Measurements from ENCODE around the gene PHLDB2. TPM values are rescaled to one million over a fixed set of nuclear protein-coding genes. Genes with fewer than 3 reads are reported as not detected.

The PHLDB2 gene
- total and polyA plus RNA-seq, 10 of the 15 experiments (the other 5 are each of a cell fraction or from before 2014, with no cell fraction given): 0.03 to 0.67 (median 0.40) TPM

DNA sequence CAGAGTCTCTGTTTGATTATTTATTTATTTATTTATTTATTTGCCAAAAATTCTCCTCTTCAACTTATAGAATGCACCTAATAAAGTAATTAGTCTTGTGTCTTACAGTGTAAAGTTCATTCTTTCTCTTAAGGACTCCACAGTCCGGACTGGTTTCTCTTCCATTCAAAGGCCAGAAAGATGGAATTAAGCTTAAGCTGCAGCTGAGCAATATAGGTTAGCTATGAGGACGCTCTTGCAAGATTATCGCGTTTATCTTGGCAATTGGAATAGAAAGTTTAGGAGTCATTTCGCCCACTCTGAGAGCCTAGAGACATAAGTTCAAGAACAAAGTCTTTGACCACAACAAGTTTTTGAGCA, 154.7 kb downstream of the PHLDB2 start:
- intact Hi-C loops (cut with micrococcal nuclease; ENCODE audit: unreplicated experiment) (loop anchor here (1.0 kb wide), 3 partner anchors 24 to 296 kb away; no protein-coding TSS in a partner anchor), in situ Hi-C loops (cut with MboI) (no loop called here)
- peak overlapping the region; percentile 79 for H2AFZ ChIP-seq (ENCODE audit: control insufficient read depth, low read depth, low read length)
- no peak overlapping the region for H3K4me2 ChIP-seq (ENCODE audit: control insufficient read depth, insufficient read depth)
- no peak overlapping the region for H3K4me3 ChIP-seq
- FAIRE-seq (no peak), ATAC-seq (peak; percentile 52), DNase-seq (ENCODE audit: low read depth, low spot score) (no peak)
- ChIA-PET CTCF (interaction anchor here (0.6 to 10.9 kb wide), 66 partner anchors 10 to 569 kb away, joined by 3 to 467 read pairs (median 5); partner anchors contain the start of genes ABHD10, PHLDB2, TAGLN3 and TMPRSS7), POLR2A (interaction anchor here (0.6 to 2.5 kb wide), 4 partner anchors 10 to 35 kb away, joined by 3 to 9 read pairs (median 8); partner anchors contain the start of gene ABHD10), SMC1A (ENCODE audit: uncharacterized antibody, unreplicated experiment) (interaction anchor here (0.7 to 15.1 kb wide), 45 partner anchors 10 to 436 kb away, joined by 3 to 417 read pairs (median 4); partner anchors contain the start of genes ABHD10, TAGLN3 and TMPRSS7), RAD21 (ENCODE audit: unreplicated experiment) (interaction anchor here (0.7 to 6.0 kb wide), 40 partner anchors 10 to 346 kb away, joined by 3 to 158 read pairs (median 4); partner anchors contain the start of genes ABHD10, PHLDB2 and TAGLN3)
- H3K27ac ChIP-seq (ENCODE audit: control insufficient read depth, insufficient read depth): no peak overlapping the region
- H4K20me1 ChIP-seq (ENCODE audit: control insufficient read depth, insufficient read depth): no peaks in the 10 kb centered on the region
- TF ChIP-seq, protein P1, sequence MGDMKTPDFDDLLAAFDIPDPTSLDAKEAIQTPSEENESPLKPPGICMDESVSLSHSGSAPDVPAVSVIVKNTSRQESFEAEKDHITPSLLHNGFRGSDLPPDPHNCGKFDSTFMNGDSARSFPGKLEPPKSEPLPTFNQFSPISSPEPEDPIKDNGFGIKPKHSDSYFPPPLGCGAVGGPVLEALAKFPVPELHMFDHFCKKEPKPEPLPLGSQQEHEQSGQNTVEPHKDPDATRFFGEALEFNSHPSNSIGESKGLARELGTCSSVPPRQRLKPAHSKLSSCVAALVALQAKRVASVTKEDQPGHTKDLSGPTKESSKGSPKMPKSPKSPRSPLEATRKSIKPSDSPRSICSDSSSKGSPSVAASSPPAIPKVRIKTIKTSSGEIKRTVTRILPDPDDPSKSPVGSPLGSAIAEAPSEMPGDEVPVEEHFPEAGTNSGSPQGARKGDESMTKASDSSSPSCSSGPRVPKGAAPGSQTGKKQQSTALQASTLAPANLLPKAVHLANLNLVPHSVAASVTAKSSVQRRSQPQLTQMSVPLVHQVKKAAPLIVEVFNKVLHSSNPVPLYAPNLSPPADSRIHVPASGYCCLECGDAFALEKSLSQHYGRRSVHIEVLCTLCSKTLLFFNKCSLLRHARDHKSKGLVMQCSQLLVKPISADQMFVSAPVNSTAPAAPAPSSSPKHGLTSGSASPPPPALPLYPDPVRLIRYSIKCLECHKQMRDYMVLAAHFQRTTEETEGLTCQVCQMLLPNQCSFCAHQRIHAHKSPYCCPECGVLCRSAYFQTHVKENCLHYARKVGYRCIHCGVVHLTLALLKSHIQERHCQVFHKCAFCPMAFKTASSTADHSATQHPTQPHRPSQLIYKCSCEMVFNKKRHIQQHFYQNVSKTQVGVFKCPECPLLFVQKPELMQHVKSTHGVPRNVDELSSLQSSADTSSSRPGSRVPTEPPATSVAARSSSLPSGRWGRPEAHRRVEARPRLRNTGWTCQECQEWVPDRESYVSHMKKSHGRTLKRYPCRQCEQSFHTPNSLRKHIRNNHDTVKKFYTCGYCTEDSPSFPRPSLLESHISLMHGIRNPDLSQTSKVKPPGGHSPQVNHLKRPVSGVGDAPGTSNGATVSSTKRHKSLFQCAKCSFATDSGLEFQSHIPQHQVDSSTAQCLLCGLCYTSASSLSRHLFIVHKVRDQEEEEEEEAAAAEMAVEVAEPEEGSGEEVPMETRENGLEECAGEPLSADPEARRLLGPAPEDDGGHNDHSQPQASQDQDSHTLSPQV (IDR thresholded peaks at IDR 0.05): no peak
- TF ChIP-seq SIX5 (IDR thresholded peaks at IDR 0.05; ENCODE audit: low read depth, low read length, severe bottlenecking) (no peak), RB1 (IDR thresholded peaks at IDR 0.05; ENCODE audit: borderline replicate concordance) (no peak), RAD51 (IDR thresholded peaks at IDR 0.05) (no peak), NR2C2 (IDR thresholded peaks at IDR 0.05; ENCODE audit: borderline replicate concordance, control insufficient read depth, insufficient read length, low read depth) (no peak), ASH2L (IDR thresholded peaks at IDR 0.05; ENCODE audit: borderline replicate concordance, low read depth) (no peak), PAX8 (IDR thresholded peaks at IDR 0.05) (no peak)
- no peaks in the 10 kb centered on the region for H3K36me3 ChIP-seq (ENCODE audit: control insufficient read depth in 2 of 2, insufficient read depth in 2 of 2, low read length in 1 of 2)
- H3K9me3 ChIP-seq (replicated peaks; ENCODE audit: control insufficient read depth, insufficient read depth, low read length): no peaks in the 10 kb centered on the region
- no TSS peak for BruUV-seq (replicated peaks)
- H3K4me1 ChIP-seq (ENCODE audit: control insufficient read depth, insufficient read depth, low read length): no peaks in the 10 kb centered on the region
- H3K27me3 ChIP-seq (replicated peaks in 1 of 2; ENCODE audit: control insufficient read depth in 2 of 2, insufficient read depth in 2 of 2, low read length in 1 of 2): no peaks in the 10 kb centered on the region; a peak in 1 of 4 replicates
- H3K79me2 ChIP-seq (ENCODE audit: control insufficient read depth, insufficient read depth, low read length): no peaks in the 10 kb centered on the region
- H3K9ac ChIP-seq (ENCODE audit: control insufficient read depth, insufficient read depth, low read length): no peak overlapping the region
- WGBS (ENCODE audit: insufficient coverage, insufficient replicate concordance, low lambda C conversion rate, missing lambda C conversion rate): 45% methylated on average over 5 of the region's 5 CpGs
